Liver (tissue), 9 donors: Measurements from ENCODE around the gene SPACA9. TPM values are rescaled to one million over a fixed set of nuclear protein-coding genes. Genes with fewer than 3 reads are reported as not detected.

Source experiments
- DNase-seq: peaks from one replicate; pipeline ENCODE4 v3.0.0-alpha.2; 2017; ENCODE audit warnings: low spot score
- H3K27ac ChIP-seq, 2 donors: one replicate each; pipeline ENCODE4 v1.7.0; 2013; ENCODE audit warnings: inconsistent platforms in 2 of 2, low read length in 2 of 2, control low read depth in 1 of 2, low read depth in 1 of 2, mild to moderate bottlenecking in 1 of 2
- H3K27me3 ChIP-seq, 4 donors: one replicate each; pipeline versions ENCODE4 v1.6.1 to v1.7.0; 2013; ENCODE audit warnings: low read length in 3 of 4, inconsistent platforms in 1 of 4, mild to moderate bottlenecking in 1 of 4, moderate library complexity in 1 of 4; ENCODE audit not compliant: control insufficient read depth in 4 of 4, insufficient read depth in 4 of 4
- H3K36me3 ChIP-seq, 4 donors: one replicate each; pipeline versions ENCODE4 v1.6.1 to v1.7.0; 2013; ENCODE audit warnings: low read length in 3 of 4, mild to moderate bottlenecking in 3 of 4, low read depth in 1 of 4, moderate library complexity in 1 of 4; ENCODE audit not compliant: control insufficient read depth in 4 of 4, insufficient read depth in 3 of 4
- H3K4me1 ChIP-seq, 4 donors: one replicate each; pipeline versions ENCODE4 v1.6.1 to v1.7.0; 2013; ENCODE audit warnings: low read length in 3 of 4, mild to moderate bottlenecking in 3 of 4, moderate library complexity in 1 of 4; ENCODE audit not compliant: control insufficient read depth in 4 of 4, insufficient read depth in 4 of 4
- H3K4me3 ChIP-seq, 3 donors: one replicate each; pipeline versions ENCODE4 v1.6.1 to v1.7.0; 2013; ENCODE audit warnings: low read length in 3 of 3, control low read depth in 1 of 3, low read depth in 1 of 3, mild to moderate bottlenecking in 1 of 3
- H3K9ac ChIP-seq, 2 donors: one replicate each; pipeline ENCODE4 v1.7.0; 2013; ENCODE audit warnings: low read length in 2 of 2, mild to moderate bottlenecking in 2 of 2, moderate library complexity in 2 of 2, control low read depth in 1 of 2, low read depth in 1 of 2
- H3K9me3 ChIP-seq, 4 donors: one replicate each; pipeline versions ENCODE4 v1.6.1 to v1.7.0; 2013; ENCODE audit warnings: low read length in 3 of 4; ENCODE audit not compliant: control insufficient read depth in 4 of 4
- CTCF ChIP-seq: fragments of 150-350 bp; IDR thresholded peaks from 2 replicates; pipeline ENCODE4 v1.5.1; 2017; ENCODE audit warnings: improper control_type of control experiment, low read depth, low read length; ENCODE audit not compliant: missing input control
- FOXA1 ChIP-seq: IDR thresholded peaks from 2 replicates; pipeline ENCODE4 v1.6.1; 2016; ENCODE audit warnings: antibody characterized with exemption
- FOXA2 ChIP-seq: IDR thresholded peaks from 2 replicates; pipeline ENCODE4 v1.6.1; 2016; ENCODE audit warnings: antibody characterized with exemption
- GABPA ChIP-seq, 2 donors: IDR thresholded peaks in 1 of 2; conservative IDR thresholded peaks in 1 of 2; 2 replicates each; pipeline ENCODE4 v1.6.1; 2016; ENCODE audit warnings: antibody characterized with exemption in 2 of 2, mild to moderate bottlenecking in 1 of 2, moderate library complexity in 1 of 2
- NR2F2 ChIP-seq: IDR thresholded peaks from 2 replicates; pipeline ENCODE4 v1.6.1; 2016; ENCODE audit warnings: antibody characterized with exemption
- RAD21 ChIP-seq, 2 donors: IDR thresholded peaks; 2 replicates each; pipeline ENCODE4 v1.6.1; 2016; ENCODE audit warnings: antibody characterized with exemption in 2 of 2, mild to moderate bottlenecking in 2 of 2
- REST ChIP-seq: IDR thresholded peaks from 2 replicates; pipeline ENCODE4 v1.6.1; 2016; ENCODE audit warnings: antibody characterized with exemption, mild to moderate bottlenecking
- RXRA ChIP-seq, 2 donors: IDR thresholded peaks; 2 replicates each; pipeline ENCODE4 v1.6.1; 2017 to 2018; ENCODE audit warnings: antibody characterized with exemption in 2 of 2, mild to moderate bottlenecking in 1 of 2
- SP1 ChIP-seq: IDR thresholded peaks from 2 replicates; pipeline ENCODE4 v1.6.1; 2018; ENCODE audit warnings: antibody characterized with exemption, mild to moderate bottlenecking
- TAF1 ChIP-seq: conservative IDR thresholded peaks from 2 replicates; pipeline ENCODE4 v1.6.1; 2016; ENCODE audit warnings: antibody characterized with exemption, mild to moderate bottlenecking
- ZBTB33 ChIP-seq: IDR thresholded peaks from 2 replicates; pipeline ENCODE4 v1.6.1; 2016; ENCODE audit warnings: antibody characterized with exemption
- WGBS: extraction: QIAGEN DNeasy Blood & Tissue Kit; methylation state at CpG from one replicate; pipeline ENCODE4 v1.1.7; 2013; 5-methylcytosine and 5-hydroxymethylcytosine counted together
- polyA plus RNA-seq, 2 donors: library from polyadenylated mRNA; stranded (reverse) in 1 of 2; unstranded in 1 of 2; fragments of 200-250 nt in 1 of 2; fragments of >200 nt in 1 of 2; fragmentation: Nextera tagmentation in 1 of 2; extraction: Ambion mirVana in 1 of 2; gene quantifications; one replicate each; pipeline versions ENCODE4 v1.2.1 to v1.2.3, GENCODE V29; 2013 to 2015
- total RNA-seq, 2 donors: library from RNA; depleted of rRNA; stranded (reverse); fragments of >200 nt; gene quantifications; one replicate each; pipeline ENCODE4 v1.2.3, GENCODE V29; 2014
- donor health status: healthy.
- donor health status: healthy.
- donor health status: healthy.
- donor health status: healthy.
- donor health status: healthy.

SPACA9 gene
- total and polyA plus RNA-seq, 4 donors, result 0.67 to 1.3 (median 0.98) TPM

GRCh38 chr9:132837501-132838286, 41.0 kb upstream of the SPACA9 start:
- no peak for TF ChIP-seq REST
- TF ChIP-seq RXRA (IDR thresholded peaks at IDR 0.05), result no peak
- no peak for TF ChIP-seq SP1
- TF ChIP-seq ZBTB33, result no peak
- no peak for TF ChIP-seq TAF1
- no peak for TF ChIP-seq GABPA (IDR thresholded peaks at IDR 0.05 in 1 of 2, conservative IDR thresholded peaks at IDR 0.05 in 1 of 2)
- no peak for TF ChIP-seq FOXA2
- no peaks in the 10 kb centered on the region for H3K36me3 ChIP-seq
- H3K4me3 ChIP-seq, result no peak overlapping the region
- DNase-seq, result no peak
- no peaks in the 10 kb centered on the region for H3K9me3 ChIP-seq
- H3K27ac ChIP-seq, result no peak overlapping the region
- WGBS, result 76% methylated on average over 16 of the region's 16 CpGs
- no peaks in the 10 kb centered on the region for H3K27me3 ChIP-seq
- H3K4me1 ChIP-seq, result no peaks in the 10 kb centered on the region
- H3K9ac ChIP-seq, result no peak overlapping the region

- WGBS, result 86% methylated on average over 4 of the region's 4 CpGs
- Histone ChIP-seq H3K27me3 (no peaks in the 10 kb centered on the region), H3K9ac (no peak overlapping the region), H3K27ac (no peak overlapping the region), H3K4me1 (no peaks in the 10 kb centered on the region), H3K36me3 (no peaks in the 10 kb centered on the region), H3K4me3 (no peak overlapping the region), H3K9me3 (no peaks in the 10 kb centered on the region)
- TF ChIP-seq FOXA1 (no peak), RAD21 (IDR thresholded peaks at IDR 0.05) (no peak), GABPA (IDR thresholded peaks at IDR 0.05 in 1 of 2, conservative IDR thresholded peaks at IDR 0.05 in 1 of 2) (no peak), FOXA2 (no peak), CTCF (no peak), REST (no peak), NR2F2 (no peak), SP1 (no peak)
- DNase-seq, result no peak
Measured at GRCh38 chr9:132838291-132838690, 40.4 kb upstream of the SPACA9 start.
